ENCODE data around the gene TMEM191B.
"Not testable (repeated sequence)": the region's sequence is repeated elsewhere in the genome, so short reads cannot be mapped to it uniquely, and the experiment has no call there.

Gene TMEM191B

DNA sequence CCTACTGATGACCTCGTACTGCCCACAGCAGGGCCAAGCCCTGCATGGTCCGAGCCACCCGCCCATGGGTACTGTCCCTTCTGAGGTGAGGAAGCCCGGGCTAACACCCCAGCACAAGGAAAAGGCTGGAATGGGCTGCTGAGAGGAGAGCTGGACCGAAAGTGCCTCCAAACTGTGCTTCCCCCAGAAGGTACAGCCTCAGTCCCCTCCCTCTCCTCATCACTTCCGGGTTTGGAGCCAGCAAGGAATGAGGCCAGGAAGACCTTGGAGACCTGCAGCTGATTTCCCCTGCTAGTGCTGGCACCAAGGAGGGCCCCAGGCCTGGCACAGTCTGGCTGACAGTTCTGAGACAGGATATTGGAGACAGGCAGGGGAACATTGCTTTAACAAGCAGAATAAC is 31.3 kb downstream of the TMEM191B start:
- DNase-seq, result not testable (repeated sequence)

GRCh38 chr22:18560099-18560974 is 32.7 kb downstream of the TMEM191B start:
- DNase-seq, result not testable (repeated sequence)

- DNase-seq, result not testable (repeated sequence)
Measured at GRCh38 chr22:18570509-18571246, 43.1 kb downstream of the TMEM191B start.

GRCh38 chr22:18573483-18574164 is 46.0 kb downstream of the TMEM191B start:
- DNase-seq, result not testable (repeated sequence)

GRCh38 chr22:18574555-18574954 is 47.0 kb downstream of the TMEM191B start:
- DNase-seq, result not testable (repeated sequence)

DNA sequence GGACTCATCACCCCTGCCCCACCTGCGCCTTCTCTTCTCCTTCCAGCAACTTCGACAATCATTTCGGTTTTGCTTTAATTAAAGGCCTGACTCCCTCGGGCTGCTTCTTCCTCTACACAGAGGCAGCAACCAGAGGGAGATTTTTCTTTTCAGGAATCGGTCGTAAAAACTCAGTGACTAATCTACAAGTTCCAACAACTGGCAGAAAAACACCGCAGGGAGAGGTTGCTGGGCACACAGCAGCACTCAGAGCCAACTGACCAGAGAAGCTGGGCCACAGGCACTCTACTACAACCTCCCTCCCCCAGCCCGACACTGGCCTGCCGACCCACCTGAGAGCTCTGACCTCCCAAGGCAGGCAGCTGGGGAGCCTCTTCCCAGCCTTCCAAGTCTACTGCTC is 48.1 kb downstream of the TMEM191B start:
- DNase-seq, result not testable (repeated sequence)

- DNase-seq, result not testable (repeated sequence)
Measured at GRCh38 chr22:18577090-18577818, 49.7 kb downstream of the TMEM191B start.

GRCh38 chr22:18577847-18578246 is 50.2 kb downstream of the TMEM191B start:
- not testable (repeated sequence) for DNase-seq

Measured in hematopoietic multipotent progenitor cell treated with erythropoietin and hydrocortisone succinate and interleukin-3 and kit ligand, for 6 days (in vitro differentiated cells).